H1 (cell line): ENCODE measurements around the gene NT5E. TPM values are rescaled to one million over a fixed set of nuclear protein-coding genes. Genes with fewer than 3 reads are reported as not detected.

ENCODE experiments used
- CTCF ChIA-PET: fragments of 300-600 bp; sonication (Branson Sonifier 250); formaldehyde crosslinking; loops from one replicate; lab custom pipeline; 2021; ENCODE audit not compliant: partially characterized antibody; lab: Charles Lee
- POLR2A ChIA-PET: fragments of 300-600 bp; sonication (Branson Sonifier 250); formaldehyde crosslinking; loops from one replicate; lab custom pipeline; 2021; ENCODE audit warnings: inconsistent platforms; ENCODE audit not compliant: partially characterized antibody; lab: Charles Lee
- DNase-seq, 2 experiments: peaks; one replicate each; pipeline versions ENCODE4 v3.0.0 to v3.0.0-alpha.2; 2010 to 2022; ENCODE audit warnings: low spot score in 2 of 2, low read depth in 1 of 2, mixed read lengths in 1 of 2
- FAIRE-seq: peaks from 2 replicates; lab custom pipeline; 2011; peaks lifted over from hg19 to GRCh38; lab: Jason Lieb, UNC
- H2AFZ ChIP-seq: 2 replicates; pipeline ENCODE4 v1.8.1; 2012; ENCODE audit warnings: low read length, inconsistent platforms
- H2AK5ac ChIP-seq: 2 replicates; pipeline ENCODE4 v1.6.1; 2013; ENCODE audit warnings: low read depth, low read length
- H2BK120ac ChIP-seq: replicated peaks from 2 replicates; pipeline ENCODE3; 2013; ENCODE audit warnings: low read depth, low read length, inconsistent platforms
- H2BK12ac ChIP-seq: 2 replicates; pipeline ENCODE4 v1.6.1; 2013; ENCODE audit warnings: low read depth, low read length
- H2BK15ac ChIP-seq: 2 replicates; pipeline ENCODE4 v1.6.1; 2013; ENCODE audit warnings: low read length
- H2BK20ac ChIP-seq: 2 replicates; pipeline ENCODE4 v1.6.1; 2013; ENCODE audit warnings: low read length
- H2BK5ac ChIP-seq: 2 replicates; pipeline ENCODE4 v1.6.1; 2013; ENCODE audit warnings: low read depth, low read length
- H3K14ac ChIP-seq: 2 replicates; pipeline ENCODE4 v1.6.1; 2013; ENCODE audit warnings: inconsistent platforms; ENCODE audit not compliant: insufficient read length
- H3K18ac ChIP-seq: 2 replicates; pipeline ENCODE4 v1.6.1; 2013; ENCODE audit warnings: low read length; ENCODE audit errors: extremely low read depth
- H3K23ac ChIP-seq: 2 replicates; pipeline ENCODE4 v1.6.1; 2013; ENCODE audit warnings: inconsistent platforms; ENCODE audit not compliant: insufficient read length
- H3K23me2 ChIP-seq: 2 replicates; pipeline ENCODE4 v1.6.1; 2013; ENCODE audit warnings: low read depth, low read length
- H3K27ac ChIP-seq: 2 replicates; pipeline ENCODE4 v1.6.1; 2011; ENCODE audit warnings: low read depth, low read length, inconsistent platforms
- H3K27me3 ChIP-seq, 4 experiments: replicated peaks in 1 of 4; 1 replicate in 1 of 4; 2 replicates in 3 of 4; pipeline versions ENCODE4 v1.6.1 to v1.8.1; 2011 to 2013; ENCODE audit warnings: low read length in 3 of 4, mild to moderate bottlenecking in 3 of 4, inconsistent platforms in 2 of 4, mixed read lengths in 2 of 4, moderate library complexity in 1 of 4; ENCODE audit not compliant: control insufficient read depth in 3 of 4, insufficient read depth in 3 of 4; ENCODE audit errors: extremely low read depth in 1 of 4
- H3K36me3 ChIP-seq, 4 experiments: 2 replicates each; pipeline versions ENCODE4 v1.6.1 to v1.8.1; 2011 to 2013; ENCODE audit warnings: mild to moderate bottlenecking in 4 of 4, low read length in 3 of 4, moderate library complexity in 2 of 4, control low read depth in 1 of 4, inconsistent platforms in 1 of 4; ENCODE audit not compliant: insufficient read depth in 4 of 4, control insufficient read depth in 2 of 4
- H3K4ac ChIP-seq: replicated peaks from 2 replicates; pipeline ENCODE3; 2013; ENCODE audit warnings: low read length, low read depth, mixed read lengths, inconsistent platforms; ENCODE audit not compliant: insufficient read length
- H3K4me1 ChIP-seq, 4 experiments: replicated peaks in 1 of 4; 1 replicate in 1 of 4; 2 replicates in 3 of 4; pipeline versions ENCODE4 v1.6.1 to v1.8.1; 2011 to 2013; ENCODE audit warnings: low read length in 3 of 4, inconsistent platforms in 2 of 4, mixed read lengths in 1 of 4; ENCODE audit not compliant: insufficient read depth in 4 of 4, control insufficient read depth in 3 of 4
- H3K4me2 ChIP-seq, 2 experiments: 2 replicates each; pipeline versions ENCODE4 v1.6.1 to v1.8.1; 2011 to 2013; ENCODE audit warnings: low read depth in 2 of 2, low read length in 2 of 2, control low read depth in 1 of 2, inconsistent platforms in 1 of 2, mild to moderate bottlenecking in 1 of 2; ENCODE audit not compliant: insufficient read depth in 1 of 2
- H3K4me3 ChIP-seq, 4 experiments: fragments of 200-600, 300-600 bp in 1 of 4; sonication (generic), shearing (Covaris generic), sonication (Bioruptor Twin) in 1 of 4; 2 replicates each; pipeline versions ENCODE4 v1.5.1 to v1.8.1; 2011 to 2016; ENCODE audit warnings: low read length in 4 of 4, low read depth in 3 of 4, control low read depth in 2 of 4, inconsistent platforms in 2 of 4, mild to moderate bottlenecking in 2 of 4, mixed read lengths in 1 of 4, moderate library complexity in 1 of 4; ENCODE audit not compliant: insufficient read depth in 2 of 4; ENCODE audit errors: extremely low read depth in 1 of 4
- H3K56ac ChIP-seq: replicated peaks from 2 replicates; pipeline ENCODE3; 2013; ENCODE audit warnings: low read depth, mild to moderate bottlenecking, mixed read lengths, low read length, inconsistent platforms; ENCODE audit not compliant: insufficient read length
- H3K79me1 ChIP-seq: 2 replicates; pipeline ENCODE4 v1.6.1; 2013; ENCODE audit warnings: low read depth, low read length, control low read depth
- H3K79me2 ChIP-seq, 2 experiments: 2 replicates each; pipeline versions ENCODE4 v1.6.1 to v1.8.1; 2012 to 2013; ENCODE audit warnings: low read length in 2 of 2, mild to moderate bottlenecking in 2 of 2, inconsistent platforms in 1 of 2; ENCODE audit not compliant: insufficient read depth in 2 of 2, control insufficient read depth in 1 of 2
- H3K9ac ChIP-seq, 4 experiments: replicated peaks in 1 of 4; 1 replicate in 1 of 4; 2 replicates in 3 of 4; pipeline versions ENCODE4 v1.6.1 to v1.8.1; 2011 to 2013; ENCODE audit warnings: low read depth in 3 of 4, low read length in 3 of 4, control low read depth in 2 of 4, mild to moderate bottlenecking in 2 of 4, moderate library complexity in 2 of 4, inconsistent platforms in 1 of 4; ENCODE audit errors: extremely low read depth in 1 of 4
- H3K9me3 ChIP-seq, 2 experiments: 2 replicates each; pipeline versions ENCODE4 v1.6.1 to v1.8.1; 2012 to 2013; ENCODE audit warnings: mild to moderate bottlenecking in 2 of 2, moderate library complexity in 2 of 2, control low read depth in 1 of 2, inconsistent platforms in 1 of 2, low read depth in 1 of 2, low read length in 1 of 2, mixed read lengths in 1 of 2; ENCODE audit not compliant: insufficient read depth in 2 of 2
- H4K20me1 ChIP-seq, 2 experiments: replicated peaks in 1 of 2; 2 replicates each; pipeline versions ENCODE3 to v1.8.1; 2011 to 2013; ENCODE audit warnings: inconsistent platforms in 2 of 2, low read length in 2 of 2, mild to moderate bottlenecking in 1 of 2; ENCODE audit not compliant: insufficient read depth in 2 of 2, control insufficient read depth in 1 of 2
- H4K5ac ChIP-seq: 2 replicates; pipeline ENCODE4 v1.6.1; 2013; ENCODE audit warnings: low read length, low read depth, mixed read lengths, inconsistent platforms; ENCODE audit not compliant: insufficient read length
- H4K8ac ChIP-seq: 2 replicates; pipeline ENCODE4 v1.8.0; 2013; ENCODE audit warnings: mild to moderate bottlenecking, moderate library complexity, low read length, inconsistent platforms; ENCODE audit not compliant: insufficient read depth; ENCODE audit errors: extremely low read depth
- H4K91ac ChIP-seq: replicated peaks from 2 replicates; pipeline ENCODE3; 2013; ENCODE audit warnings: low read length, mixed read lengths, inconsistent platforms; ENCODE audit not compliant: insufficient read length
- TEAD4 ChIP-seq: IDR thresholded peaks from 2 replicates; pipeline ENCODE4 v1.6.1; 2012; ENCODE audit warnings: low read depth, low read length, inconsistent platforms, mixed read lengths
- YY1 ChIP-seq: IDR thresholded peaks from 2 replicates; pipeline ENCODE4 v1.6.1; 2011; ENCODE audit warnings: low read depth, mild to moderate bottlenecking, low read length
- WGBS, 2 experiments: shearing (Covaris generic) in 1 of 2; methylation state at CpG; one replicate each; pipeline versions ENCODE4 v1.1.6 to v1.1.7; 2013 to 2015; ENCODE audit warnings: low lambda C conversion rate in 2 of 2, mixed read lengths in 2 of 2, inconsistent platforms in 1 of 2, low coverage in 1 of 2, missing lambda C conversion rate in 1 of 2; ENCODE audit not compliant: insufficient replicate concordance in 2 of 2, insufficient coverage in 1 of 2, insufficient read length in 1 of 2; ENCODE audit errors: extremely low coverage in 1 of 2, missing lambda C conversion rate in 1 of 2; 5-methylcytosine and 5-hydroxymethylcytosine counted together
- polyA plus RNA-seq, 7 experiments: library from polyadenylated mRNA; depleted of rRNA in 3 of 7; stranded (reverse) in 5 of 7; unstranded in 2 of 7; fragments of >200 nt in 5 of 7; fragments of 200-250 nt in 2 of 7; gene quantifications; 1 replicate in 5 of 7; 2 replicates in 1 of 7; 4 replicates in 1 of 7; pipeline versions ENCODE4 v1.2.1 to v1.2.3, GENCODE V29; 2011 to 2013; ENCODE audit warnings: missing spikeins in 2 of 7, mixed read lengths in 2 of 7
- total RNA-seq: library from RNA; stranded (reverse); fragmentation: NEBNext Ultra II Directional; extraction: Animal tissue kit (Norgen Biotek cat#: 25700); gene quantifications from 2 replicates; pipeline ENCODE4 v1.2.1, GENCODE V29; 2021

Gene NT5E
- total and polyA plus RNA-seq, 2 of the 8 experiments (the other 6 are each of a cell fraction or from before 2014, with no cell fraction given): 0.74 to 1.5 TPM

DNA sequence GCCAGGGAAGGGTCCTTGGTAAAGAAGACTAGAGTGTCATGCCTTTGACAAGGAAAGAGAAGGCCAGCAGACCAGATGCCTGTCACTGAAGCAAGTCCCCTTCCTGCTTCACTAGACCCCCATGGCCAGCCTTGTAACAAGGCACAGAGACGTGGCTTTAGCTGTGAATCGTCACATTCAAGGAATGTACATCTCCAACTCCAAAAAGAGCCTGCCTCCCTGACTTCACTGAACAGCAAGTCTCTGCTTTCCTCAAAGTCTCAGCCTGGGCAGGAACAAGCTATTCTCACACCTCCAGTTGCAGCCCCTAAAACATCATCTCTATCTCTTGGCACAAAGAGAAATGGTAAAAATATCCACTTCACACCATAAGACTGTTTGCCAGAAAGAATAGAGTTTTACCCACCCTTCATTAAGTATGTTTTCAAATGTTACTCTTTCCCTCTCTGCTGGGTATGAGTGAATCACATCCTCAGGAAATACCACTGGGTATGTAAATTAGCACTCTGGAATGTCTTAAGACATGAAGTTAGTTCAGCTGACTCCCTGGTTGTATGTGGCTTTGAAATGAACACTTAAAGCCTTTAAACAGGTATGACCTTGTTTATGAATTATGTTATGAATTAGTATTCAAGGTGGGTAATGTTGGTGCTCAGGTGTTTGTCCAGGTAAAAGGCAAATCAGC lies 46.4 kb upstream of the NT5E start:
- Histone ChIP-seq H2AFZ (peak overlapping the region; percentile 78; the same call in 1 of the 2 replicates), H3K27ac (no peak overlapping the region), H3K9ac (no peak overlapping the region), H4K20me1 (no peaks in the 10 kb centered on the region), H3K23me2 (no peaks in the 10 kb centered on the region), H3K4ac (no peak overlapping the region), H3K14ac (no peak overlapping the region), H4K5ac (no peak overlapping the region), H2BK120ac (no peak overlapping the region), H3K56ac (no peak overlapping the region), H3K23ac (no peak overlapping the region), H2AK5ac (no peak overlapping the region), H4K8ac (no peak overlapping the region), H3K4me1 (peaks cover 0 to 8% (median 4%) of the 10 kb centered on the region in 4 experiments; a peak in 3 of 7 replicates), H3K79me1 (no peaks in the 10 kb centered on the region), H3K9me3 (no peaks in the 10 kb centered on the region), H3K27me3 (no peaks in the 10 kb centered on the region; a peak in 1 of 7 replicates), H3K4me3 (no peak overlapping the region), H3K79me2 (no peaks in the 10 kb centered on the region), H3K4me2 (peak overlapping the region; percentile 4 to 32; a peak in 2 of 4 replicates), H2BK15ac (no peak overlapping the region), H4K91ac (peak overlapping the region; percentile 19), H3K36me3 (no peaks in the 10 kb centered on the region), H2BK5ac (peak overlapping the region; percentile 38; the same call in 1 of the 2 replicates), H2BK20ac (0 out of 2 replicates have a peak overlapping the region, but pooled peaks have one; percentile 10), H3K18ac (no peak overlapping the region), H2BK12ac (peak overlapping the region; percentile 76)
- POLR2A ChIA-PET: interaction anchor here (1.4 kb wide), 1 partner anchor 46 kb away, joined by 5 read pairs; the partner anchor contains the start of gene NT5E
- TF ChIP-seq TEAD4 (peak; percentile 77), YY1 (no peak)
- DNase-seq: no peak
- FAIRE-seq: no peak
- CTCF ChIA-PET: interaction anchor here (1.1 to 2.0 kb wide), 5 partner anchors 11 to 81 kb away, joined by 3 to 8 read pairs (median 4); no protein-coding TSS in a partner anchor
- 52% methylated on average over 2 of the region's 2 CpGs; no CpG with 5 or more reads in 1 of the 2 experiments for WGBS, 2 experiments
